IPS-18a (cell line): ENCODE data around the gene NANOG.
"Not testable (repeated sequence)": the region's sequence is repeated elsewhere in the genome, so short reads cannot be mapped to it uniquely, and the experiment has no call there.

ENCODE experiments used
- H3K27ac ChIP-seq: one replicate; pipeline ENCODE4 v1.5.1; 2013; ENCODE audit warnings: low read length
- H3K27me3 ChIP-seq: one replicate; pipeline ENCODE4 v1.6.1; 2013; ENCODE audit warnings: mild to moderate bottlenecking, low read length; ENCODE audit not compliant: control insufficient read depth, insufficient read depth
- H3K36me3 ChIP-seq: one replicate; pipeline ENCODE4 v1.6.1; 2013; ENCODE audit warnings: low read depth, low read length; ENCODE audit not compliant: control insufficient read depth
- H3K4me1 ChIP-seq: one replicate; pipeline ENCODE4 v1.6.1; 2013; ENCODE audit warnings: low read depth, low read length; ENCODE audit not compliant: control insufficient read depth
- H3K4me3 ChIP-seq: one replicate; pipeline ENCODE4 v1.5.1; 2013; ENCODE audit warnings: low read length
- H3K9ac ChIP-seq: one replicate; pipeline ENCODE4 v1.6.1; 2013; ENCODE audit warnings: mild to moderate bottlenecking, low read length, moderate library complexity
- H3K9me3 ChIP-seq: one replicate; pipeline ENCODE4 v1.6.1; 2013; ENCODE audit warnings: low read depth, low read length; ENCODE audit not compliant: control insufficient read depth

NANOG gene

GRCh38 chr12:7788884-7789528 lies at the start of gene NANOG:
Gene NANOG (plus strand): TSS chr12:7789402. CDS start chr12:7789615, 213 bp downstream.
- Histone ChIP-seq H3K4me1 (peaks cover 38% of the 10 kb centered on the region), H3K36me3 (peaks cover 10% of the 10 kb centered on the region), H3K9ac (peak within 1 kb of the TSS; percentile 50), H3K27ac (peak within 1 kb of the TSS; percentile 66), H3K4me3 (peak within 1 kb of the TSS; percentile 80)
- H3K9me3 ChIP-seq, H3K27me3 ChIP-seq: not testable (repeated sequence)

GRCh38 chr12:7747246-7747645 lies 42.0 kb upstream of the NANOG start, which contains the start of gene CLEC4C:
Gene CLEC4C (minus strand): TSS chr12:7747375. CDS start chr12:7747348, 27 bp downstream.
- no peak within 1 kb of the TSS for H3K27ac ChIP-seq
- H3K9ac ChIP-seq = no peak within 1 kb of the TSS
- no peak within 1 kb of the TSS for H3K4me3 ChIP-seq

GRCh38 chr12:7748852-7749251 lies 40.4 kb upstream of the NANOG start:
- no peak overlapping the region for H3K4me3 ChIP-seq
- no peaks in the 10 kb centered on the region for H3K36me3 ChIP-seq
- H3K27ac ChIP-seq = no peak overlapping the region
- no peaks in the 10 kb centered on the region for H3K9me3 ChIP-seq
- no peaks in the 10 kb centered on the region for H3K4me1 ChIP-seq
- H3K9ac ChIP-seq = no peak overlapping the region
- H3K27me3 ChIP-seq = no peaks in the 10 kb centered on the region

More at GRCh38 chr12:7747246-7747645, 42.0 kb upstream of the NANOG start, which contains the start of gene CLEC4C:
- no peaks in the 10 kb centered on the region for H3K27me3 ChIP-seq
- H3K9me3 ChIP-seq = no peaks in the 10 kb centered on the region
- H3K4me1 ChIP-seq = no peaks in the 10 kb centered on the region
- no peaks in the 10 kb centered on the region for H3K36me3 ChIP-seq

GRCh38 chr12:7749442-7749841 lies 39.8 kb upstream of the NANOG start:
- H3K4me1 ChIP-seq = no peaks in the 10 kb centered on the region
- H3K9me3 ChIP-seq = no peaks in the 10 kb centered on the region
- H3K4me3 ChIP-seq = no peak overlapping the region
- H3K27ac ChIP-seq = no peak overlapping the region
- H3K27me3 ChIP-seq = no peaks in the 10 kb centered on the region
- H3K36me3 ChIP-seq = no peaks in the 10 kb centered on the region
- H3K9ac ChIP-seq = no peak overlapping the region

- no peaks in the 10 kb centered on the region for H3K27me3 ChIP-seq
- H3K27ac ChIP-seq = no peak overlapping the region
- H3K4me1 ChIP-seq = no peaks in the 10 kb centered on the region
- H3K36me3 ChIP-seq = no peaks in the 10 kb centered on the region
- H3K4me3 ChIP-seq = no peak overlapping the region
- no peaks in the 10 kb centered on the region for H3K9me3 ChIP-seq
- H3K9ac ChIP-seq = no peak overlapping the region
These were observed 38.9 kb upstream of the NANOG start for GRCh38 chr12:7750350-7750749.

GRCh38 chr12:7751394-7751793 lies 37.8 kb upstream of the NANOG start:
- Histone ChIP-seq H3K4me1 (no peaks in the 10 kb centered on the region), H3K27ac (no peak overlapping the region), H3K27me3 (no peaks in the 10 kb centered on the region)

GRCh38 chr12:7751941-7752922 lies 37.0 kb upstream of the NANOG start:
- H3K9ac ChIP-seq, H3K27ac ChIP-seq, H3K9me3 ChIP-seq, H3K27me3 ChIP-seq, H3K4me3 ChIP-seq, H3K36me3 ChIP-seq, H3K4me1 ChIP-seq: not testable (repeated sequence)

More at GRCh38 chr12:7751394-7751793, 37.8 kb upstream of the NANOG start:
- Histone ChIP-seq H3K9ac (no peak overlapping the region), H3K36me3 (no peaks in the 10 kb centered on the region), H3K9me3 (no peaks in the 10 kb centered on the region), H3K4me3 (no peak overlapping the region)

- not testable (repeated sequence) for H3K9me3 ChIP-seq, H3K4me1 ChIP-seq, H3K4me3 ChIP-seq, H3K36me3 ChIP-seq, H3K27ac ChIP-seq, H3K9ac ChIP-seq, H3K27me3 ChIP-seq
These were observed 33.5 kb upstream of the NANOG start for GRCh38 chr12:7755668-7756067.

- Histone ChIP-seq H3K27me3 (no peaks in the 10 kb centered on the region), H3K27ac (no peak overlapping the region)
These were observed 32.2 kb upstream of the NANOG start for GRCh38 chr12:7756993-7757392.

GRCh38 chr12:7758766-7759140 lies 30.4 kb upstream of the NANOG start:
- H3K4me3 ChIP-seq = no peak overlapping the region
- H3K9me3 ChIP-seq = no peaks in the 10 kb centered on the region
- no peaks in the 10 kb centered on the region for H3K27me3 ChIP-seq
- H3K36me3 ChIP-seq = no peaks in the 10 kb centered on the region
- H3K9ac ChIP-seq = no peak overlapping the region
- H3K27ac ChIP-seq = peak overlapping the region; percentile 17
- peaks cover 10% of the 10 kb centered on the region for H3K4me1 ChIP-seq

More at GRCh38 chr12:7756993-7757392, 32.2 kb upstream of the NANOG start:
- Histone ChIP-seq H3K4me3 (no peak overlapping the region), H3K9ac (no peak overlapping the region), H3K9me3 (no peaks in the 10 kb centered on the region), H3K36me3 (no peaks in the 10 kb centered on the region), H3K4me1 (peaks cover 10% of the 10 kb centered on the region)

- Histone ChIP-seq H3K4me1 (no peaks in the 10 kb centered on the region), H3K36me3 (no peaks in the 10 kb centered on the region), H3K9me3 (no peaks in the 10 kb centered on the region), H3K27ac (no peak overlapping the region), H3K9ac (no peak overlapping the region), H3K27me3 (no peaks in the 10 kb centered on the region), H3K4me3 (no peak overlapping the region)
These were observed 19.2 kb upstream of the NANOG start for GRCh38 chr12:7769999-7770398.
